Thyroid gland (tissue), 4 donors: ENCODE measurements around the gene LELP1.

ENCODE experiments used
- POLR2A ChIP-seq, 2 donors: fragments of 450-650 bp; IDR thresholded peaks; one replicate each; pipeline ENCODE4 v1.6.1; 2017; ENCODE audit warnings: antibody characterized with exemption in 2 of 2, mild to moderate bottlenecking in 2 of 2, moderate library complexity in 1 of 2
- TF ChIP-seq, protein P1 (sequence below), 6 experiments: fragments of 200-600 bp in 3 of 6; fragments of 450-650 bp in 3 of 6; sonication (generic) in 3 of 6; IDR thresholded peaks; one replicate each; pipeline ENCODE4 v1.5.1; 2016 to 2019; ENCODE audit warnings: antibody characterized with exemption in 6 of 6, mild to moderate bottlenecking in 2 of 6, inconsistent platforms in 1 of 6, moderate library complexity in 1 of 6

DNA sequence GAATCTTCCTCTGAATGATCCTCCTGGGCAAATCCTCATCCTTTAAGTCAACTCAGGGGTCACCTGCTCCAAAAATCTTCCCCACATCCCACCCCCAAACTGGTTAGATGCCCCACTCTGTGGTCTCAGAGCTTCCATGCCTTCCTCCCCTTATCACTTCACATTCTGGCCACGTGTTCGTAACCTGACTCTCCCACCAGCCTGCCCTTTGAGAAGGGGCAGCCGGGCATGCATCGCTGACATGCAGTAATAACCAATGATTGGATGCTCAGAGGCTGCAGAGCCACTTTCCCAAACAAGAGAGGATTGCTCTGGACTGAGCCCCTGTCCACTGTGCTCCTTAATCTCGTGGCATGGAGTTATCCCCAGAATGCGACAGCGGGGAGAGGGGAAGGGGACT is 7.0 kb downstream of the LELP1 start:
- TF ChIP-seq, protein P1, sequence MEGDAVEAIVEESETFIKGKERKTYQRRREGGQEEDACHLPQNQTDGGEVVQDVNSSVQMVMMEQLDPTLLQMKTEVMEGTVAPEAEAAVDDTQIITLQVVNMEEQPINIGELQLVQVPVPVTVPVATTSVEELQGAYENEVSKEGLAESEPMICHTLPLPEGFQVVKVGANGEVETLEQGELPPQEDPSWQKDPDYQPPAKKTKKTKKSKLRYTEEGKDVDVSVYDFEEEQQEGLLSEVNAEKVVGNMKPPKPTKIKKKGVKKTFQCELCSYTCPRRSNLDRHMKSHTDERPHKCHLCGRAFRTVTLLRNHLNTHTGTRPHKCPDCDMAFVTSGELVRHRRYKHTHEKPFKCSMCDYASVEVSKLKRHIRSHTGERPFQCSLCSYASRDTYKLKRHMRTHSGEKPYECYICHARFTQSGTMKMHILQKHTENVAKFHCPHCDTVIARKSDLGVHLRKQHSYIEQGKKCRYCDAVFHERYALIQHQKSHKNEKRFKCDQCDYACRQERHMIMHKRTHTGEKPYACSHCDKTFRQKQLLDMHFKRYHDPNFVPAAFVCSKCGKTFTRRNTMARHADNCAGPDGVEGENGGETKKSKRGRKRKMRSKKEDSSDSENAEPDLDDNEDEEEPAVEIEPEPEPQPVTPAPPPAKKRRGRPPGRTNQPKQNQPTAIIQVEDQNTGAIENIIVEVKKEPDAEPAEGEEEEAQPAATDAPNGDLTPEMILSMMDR (IDR thresholded peaks at IDR 0.05) = no peak
- no peak for TF ChIP-seq POLR2A (IDR thresholded peaks at IDR 0.05)
